T-helper 1 cell treated with Interleukin-12 subunit alpha and Interleukin-12 subunit beta and Interleukin-4 antibody, amounts not matched to agents 30 ng/mL and 1 ng/mL, for 36 hours (primary cell): Measurements from ENCODE around the gene CDH4. TPM values are rescaled to one million over a fixed set of nuclear protein-coding genes. Genes with fewer than 3 reads are reported as not detected.

Experiments used
- intact Hi-C: fragments of 100-400 bp; cut with micrococcal nuclease; formaldehyde crosslinking; loops from one replicate; pipeline ENCODE4 v1.15.1; 2024
- total RNA-seq: library from RNA; stranded (reverse); gene quantifications from 2 replicates; pipeline ENCODE4 v1.2.3, GENCODE V29; 2022

The CDH4 gene
- total RNA-seq, 1 donor from 2014 or later, result not detected

DNA sequence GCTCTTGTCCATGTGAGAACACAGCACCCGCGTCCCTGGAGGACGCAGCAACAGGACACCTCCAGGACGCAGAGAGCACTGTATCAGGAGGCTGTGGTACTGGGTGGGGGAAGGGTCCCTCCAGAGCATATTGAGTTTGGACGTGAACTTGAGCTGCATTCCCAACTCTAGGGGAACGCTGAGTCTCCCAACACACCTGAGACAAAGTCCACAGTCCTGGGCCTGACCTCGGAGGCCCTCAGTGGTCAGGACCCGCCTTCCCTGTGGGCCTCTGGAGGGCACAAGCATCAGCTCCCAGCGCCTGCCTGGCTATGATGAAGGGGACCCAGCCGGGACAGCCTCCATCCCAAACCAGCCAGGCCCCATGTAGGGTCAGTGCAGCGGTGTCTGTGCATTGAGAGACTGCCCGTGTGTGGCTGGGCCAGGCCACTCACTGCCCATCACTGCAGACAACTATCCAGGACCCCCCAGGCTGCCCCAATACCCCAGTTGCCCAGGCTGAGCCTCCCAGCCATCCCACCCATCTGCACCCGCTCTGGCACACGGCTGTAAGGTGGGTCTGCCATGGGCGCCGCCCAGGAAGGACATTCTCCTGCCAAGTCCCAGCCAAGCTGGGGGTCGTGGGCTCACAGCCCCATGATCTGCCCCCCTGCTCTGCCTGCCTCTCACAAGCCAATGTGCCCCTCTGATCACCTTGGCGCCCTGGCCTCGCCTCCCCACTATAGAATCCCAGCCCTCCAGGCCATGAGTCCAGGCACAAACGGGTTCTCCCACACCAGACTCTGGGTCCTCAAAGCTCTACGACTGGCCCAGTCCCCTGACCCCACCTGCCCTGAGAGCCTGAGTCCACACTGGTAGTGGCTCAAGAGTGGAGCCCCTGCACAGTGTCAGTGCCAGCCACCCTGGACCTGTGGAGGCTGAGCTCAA is 697.9 kb downstream of the CDH4 start:
- intact Hi-C loops, result no loop called here

- intact Hi-C loops, result no loop called here
These were observed 698.6 kb downstream of the CDH4 start for GRCh38 chr20:61950641-61951071.

DNA sequence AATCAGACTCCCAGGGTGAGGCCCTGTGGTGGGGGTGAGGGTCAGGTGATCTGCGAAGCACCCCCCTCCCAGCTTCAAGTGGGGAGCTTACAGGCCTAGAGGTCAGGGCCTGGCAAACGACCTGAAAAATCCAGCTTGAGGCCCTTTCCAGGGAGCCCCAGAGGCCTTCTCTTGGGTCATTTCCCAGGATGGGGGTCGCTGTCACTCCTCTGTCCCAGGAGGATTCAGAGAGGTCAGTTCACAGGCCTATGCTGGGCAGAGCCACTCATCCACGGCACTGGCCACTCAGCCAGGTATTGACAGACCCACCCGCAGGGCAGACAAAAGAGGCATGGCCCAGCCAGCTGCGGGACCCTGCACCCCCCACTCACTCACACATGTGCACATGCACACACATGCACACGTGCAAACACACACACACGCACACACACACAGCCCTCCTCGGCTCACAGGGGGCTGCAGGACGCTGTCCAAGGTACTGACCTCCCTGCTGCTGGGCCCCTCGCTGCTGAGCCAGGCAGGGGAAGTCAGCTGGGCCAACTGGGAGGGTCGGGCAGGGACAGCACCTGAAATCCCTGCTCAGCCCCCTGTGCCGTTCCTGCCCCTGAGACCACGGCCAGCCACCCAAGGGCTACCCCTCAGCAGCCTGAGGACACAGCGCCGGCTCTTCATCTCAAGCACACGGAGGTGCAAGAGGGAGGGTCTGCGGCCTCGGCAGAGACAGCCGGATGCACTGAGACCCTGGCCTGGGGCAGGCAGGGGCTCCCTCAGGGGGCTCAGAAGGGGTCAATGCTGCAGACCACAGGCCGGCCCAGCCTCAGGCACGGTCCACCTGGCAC is 699.9 kb downstream of the CDH4 start:
- intact Hi-C loops, result no loop called here

- intact Hi-C loops, result no loop called here
These were observed 701.3 kb downstream of the CDH4 start for GRCh38 chr20:61953037-61954021.

DNA sequence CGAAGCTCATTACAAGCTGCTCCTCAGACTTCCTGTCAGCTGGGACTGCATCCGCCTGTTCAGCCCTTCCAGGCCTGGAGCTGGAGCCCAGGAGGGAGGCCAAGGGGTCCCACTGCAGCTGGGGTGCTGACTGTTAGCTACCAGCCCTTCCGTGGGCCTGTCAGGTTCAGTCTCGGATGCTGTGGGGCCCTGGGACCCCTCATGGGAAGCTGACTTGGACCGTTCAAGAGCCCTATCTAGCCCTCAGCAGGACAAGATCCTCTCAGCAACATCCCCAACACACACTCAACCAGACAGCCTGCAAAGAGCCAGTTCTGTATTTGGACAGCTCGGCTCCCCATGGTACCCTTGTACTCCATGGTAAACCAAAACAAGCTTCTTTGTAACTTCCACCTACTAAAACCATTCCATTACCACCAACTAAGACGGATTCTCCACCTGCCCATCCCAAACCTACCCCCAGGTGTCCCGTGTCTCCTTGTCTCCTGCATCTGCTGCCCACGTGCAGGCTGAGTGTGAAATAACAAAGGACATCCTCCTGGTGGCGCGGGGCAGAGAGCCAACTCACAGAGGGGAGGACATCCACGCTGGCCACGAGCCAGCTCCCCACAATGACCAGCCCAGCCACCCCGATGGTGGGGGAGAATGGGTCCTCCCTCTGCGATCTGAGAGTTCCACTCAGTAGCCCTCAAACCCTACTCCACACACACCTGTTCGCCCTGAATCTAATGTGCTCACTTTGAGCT is 702.4 kb downstream of the CDH4 start:
- intact Hi-C loops, result no loop called here

GRCh38 chr20:61955668-61956395 is 703.8 kb downstream of the CDH4 start:
- intact Hi-C loops, result no loop called here

- intact Hi-C loops, result no loop called here
These were observed 704.6 kb downstream of the CDH4 start for GRCh38 chr20:61956396-61957342.

GRCh38 chr20:61957961-61958715 is 706.1 kb downstream of the CDH4 start:
- intact Hi-C loops, result no loop called here

DNA sequence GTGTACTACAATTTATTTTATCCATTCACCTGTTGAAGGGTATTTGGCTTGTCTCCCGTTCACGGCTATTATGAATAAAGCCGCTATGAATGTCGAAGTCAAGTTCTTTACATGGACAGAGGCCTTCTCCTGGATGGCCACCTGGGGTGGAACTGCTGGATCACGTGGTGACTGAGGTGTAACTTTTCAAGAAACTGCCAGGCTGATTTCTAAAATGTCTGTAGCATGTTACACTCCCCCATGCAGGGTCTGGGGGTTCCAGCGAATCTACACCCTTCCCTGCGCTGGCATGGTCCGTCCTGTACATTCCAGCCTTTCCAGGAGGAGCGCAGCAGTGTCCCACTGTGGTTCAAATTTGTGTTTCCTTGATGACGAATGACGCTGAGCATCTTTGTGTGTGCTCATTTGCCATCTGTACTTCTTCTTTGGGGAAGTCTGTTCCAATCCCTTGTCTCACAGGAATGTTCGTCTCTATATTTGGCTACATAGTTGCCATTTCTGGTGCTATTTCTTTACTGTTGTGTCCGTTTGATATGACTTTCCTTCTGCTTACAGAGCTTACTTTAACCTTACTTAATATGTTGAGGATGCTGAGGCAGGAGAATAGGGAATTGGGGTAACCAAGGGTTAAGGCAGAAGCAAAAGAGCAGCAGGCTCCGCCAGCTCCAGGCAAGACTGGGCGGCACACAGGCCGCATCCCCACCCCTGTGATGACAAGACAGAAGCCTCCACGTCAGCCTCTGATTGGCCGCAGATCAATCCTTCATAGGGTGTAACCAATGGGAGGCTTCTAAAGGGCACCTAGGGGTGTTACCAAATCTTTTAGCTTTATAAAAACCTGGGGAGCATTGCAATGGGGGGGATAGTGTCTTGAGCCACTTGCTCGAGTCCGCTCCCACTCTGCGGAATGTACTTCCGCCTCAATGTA is 707.0 kb downstream of the CDH4 start:
- intact Hi-C loops, result no loop called here

DNA sequence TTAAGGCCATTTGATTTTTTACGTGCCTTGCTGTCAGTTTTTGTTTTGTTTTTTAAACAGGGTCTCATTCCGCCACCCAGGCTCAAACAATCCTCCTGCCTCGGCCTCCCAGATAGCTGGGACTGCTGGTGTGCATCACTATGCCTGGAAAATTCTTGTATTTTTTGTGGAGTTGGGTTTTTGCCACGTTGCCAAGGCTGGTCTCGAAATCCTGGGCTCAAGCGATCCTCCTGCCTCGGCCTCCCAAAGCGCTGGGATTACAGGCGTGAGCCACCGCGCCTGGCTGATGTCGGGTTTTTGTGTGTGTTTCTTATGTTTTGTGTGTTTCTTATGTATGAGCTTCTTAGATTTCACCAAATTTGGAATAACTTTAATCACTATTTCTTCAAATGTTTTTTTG is 708.8 kb downstream of the CDH4 start:
- intact Hi-C loops, result no loop called here

- intact Hi-C loops, result no loop called here
These were observed 711.1 kb downstream of the CDH4 start for GRCh38 chr20:61963149-61963548.

DNA sequence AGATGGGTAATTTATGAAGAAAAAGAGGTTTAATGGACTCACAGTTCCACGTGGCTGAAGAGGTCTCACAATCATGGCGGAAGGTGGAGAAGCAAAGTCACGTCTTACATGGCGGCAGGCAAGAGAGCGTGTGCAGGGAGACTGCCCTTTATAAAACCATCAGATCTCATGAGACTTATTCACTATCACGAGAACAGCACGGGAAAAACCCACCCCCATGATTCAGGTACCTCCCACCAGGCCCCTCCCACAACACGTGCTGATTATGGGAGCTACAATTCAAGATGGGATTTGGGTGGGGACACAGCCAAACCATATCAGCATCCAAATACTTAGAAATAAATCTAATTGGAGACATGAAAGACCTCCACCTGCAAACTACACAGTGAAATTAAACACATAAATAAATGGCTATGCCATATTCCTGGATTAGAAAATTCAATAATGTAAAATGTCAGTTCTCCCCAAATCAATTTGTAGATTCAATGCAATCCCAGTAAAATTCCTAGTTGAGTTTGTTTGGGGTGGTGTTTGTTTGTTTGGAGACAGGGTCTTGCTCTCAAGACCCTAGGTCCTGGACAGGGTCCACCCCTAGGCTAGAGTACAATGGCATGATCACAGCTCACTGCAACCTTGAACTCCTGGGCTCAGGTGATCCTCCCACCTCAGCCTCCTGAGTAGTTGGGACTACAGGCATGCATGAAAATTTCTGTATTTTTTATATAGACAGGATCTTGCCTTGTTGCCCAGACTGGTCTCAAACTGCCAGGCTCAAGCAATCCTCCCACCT is 712.0 kb downstream of the CDH4 start:
- intact Hi-C loops, result no loop called here

DNA sequence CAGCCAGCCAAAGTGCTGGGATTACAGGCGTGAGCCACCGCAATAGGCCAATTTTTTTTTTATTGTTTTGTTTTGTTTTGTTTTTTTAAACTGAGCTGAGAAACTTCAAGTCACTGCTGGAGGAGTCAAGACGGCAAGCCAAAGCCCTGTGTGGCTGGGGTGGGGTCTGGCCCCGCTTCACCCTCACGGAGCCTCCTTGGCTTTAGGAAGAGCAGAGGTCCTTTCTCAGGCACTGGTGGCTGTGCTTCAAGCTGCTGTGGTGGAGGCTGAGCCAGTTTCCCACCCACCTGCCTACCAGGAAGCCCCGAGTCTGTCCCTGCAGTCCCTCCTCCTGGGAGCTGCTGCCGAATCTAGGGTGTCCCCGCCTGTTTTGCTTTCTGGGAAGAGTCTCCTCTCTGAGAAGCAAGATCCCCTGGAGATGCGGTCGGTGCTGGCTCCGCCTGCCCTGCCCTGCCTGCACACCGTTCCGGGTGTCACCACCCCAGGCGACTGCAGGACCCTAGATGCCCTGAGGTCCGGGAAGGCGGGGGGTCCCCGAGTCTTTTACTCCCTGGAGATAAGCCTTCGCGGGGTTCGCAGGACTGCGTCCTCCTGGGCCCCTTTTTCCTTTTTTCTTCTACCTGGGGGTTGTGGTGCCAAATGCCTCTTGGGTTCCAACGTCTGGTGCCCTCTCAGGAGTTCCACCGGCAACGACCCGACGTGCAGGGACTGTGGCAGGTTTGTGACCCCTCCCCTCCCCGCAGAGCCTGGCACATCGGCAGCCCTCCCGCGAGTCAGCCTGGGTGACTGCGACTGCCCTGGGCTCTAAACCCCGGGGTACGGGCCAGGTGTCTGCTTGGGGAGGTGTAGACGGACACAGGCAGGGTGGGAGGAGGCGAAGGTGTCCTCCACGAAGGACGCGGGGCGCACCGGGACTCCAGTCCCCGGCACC is 712.9 kb downstream of the CDH4 start:
- intact Hi-C loops, result no loop called here

DNA sequence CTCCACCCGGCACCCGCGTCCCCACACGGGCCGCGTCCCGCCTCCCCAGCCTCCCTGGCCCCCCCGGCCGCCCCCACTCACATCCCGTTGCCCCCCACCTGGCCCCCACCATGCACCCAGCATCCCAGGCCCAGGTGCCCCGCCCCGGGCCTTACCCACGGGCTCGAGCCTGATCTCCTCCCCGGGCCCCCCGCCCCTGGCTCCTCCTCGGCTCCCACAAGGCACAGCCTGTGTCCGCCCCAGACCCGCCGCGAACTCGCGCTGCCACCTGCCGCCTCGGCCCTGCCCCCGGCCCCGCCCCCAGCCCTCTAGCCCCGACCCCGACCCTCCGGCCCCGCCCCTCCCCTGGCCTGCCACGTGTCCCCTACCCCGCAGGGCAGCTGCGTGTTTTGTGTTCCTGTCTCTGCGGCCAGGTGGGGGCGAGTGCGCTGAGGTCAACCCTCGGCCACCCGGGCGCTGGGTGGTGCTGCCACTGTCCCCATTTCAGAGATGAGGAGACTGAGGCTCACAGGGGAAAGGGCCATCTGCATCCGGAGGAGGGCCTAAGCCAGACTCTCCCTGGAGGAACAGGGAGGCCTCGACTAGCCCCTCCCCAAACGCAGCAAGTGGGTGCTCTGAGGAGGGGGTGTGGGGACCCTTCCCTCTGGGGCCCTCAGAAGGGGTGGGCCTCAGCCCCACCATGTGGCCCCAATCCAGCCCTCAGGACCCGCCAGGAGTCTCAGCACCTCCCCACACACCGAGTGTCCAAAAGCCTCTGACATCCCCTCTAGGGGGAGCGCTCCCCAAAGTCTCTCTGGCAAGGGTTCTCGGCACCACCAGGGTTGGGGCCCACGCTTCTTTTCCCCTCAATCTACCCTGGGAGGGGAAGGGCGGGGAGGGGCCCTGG is 713.8 kb downstream of the CDH4 start:
- intact Hi-C loops, result no loop called here
